Fibroblast of lung (primary cell): ENCODE results near the gene MROH7. TPM values are rescaled to one million over a fixed set of nuclear protein-coding genes. Genes with fewer than 3 reads are reported as not detected.

Experiments used
- DNase-seq, 2 donors: peaks; one replicate each; pipeline versions ENCODE4 v3.0.0 to v3.0.0-alpha.2; 2010; ENCODE audit warnings: low read depth in 2 of 2
- H2AFZ ChIP-seq: 2 replicates; pipeline ENCODE4 v1.5.1; 2012; ENCODE audit warnings: low read length, control low read depth, inconsistent platforms
- H3K27ac ChIP-seq: 2 replicates; pipeline ENCODE4 v1.5.1; 2011; ENCODE audit warnings: low read length, control low read depth; ENCODE audit not compliant: insufficient read depth
- H3K27me3 ChIP-seq: 2 replicates; pipeline ENCODE4 v1.5.1; 2011; ENCODE audit warnings: mild to moderate bottlenecking, low read length; ENCODE audit not compliant: control insufficient read depth, insufficient read depth
- H3K36me3 ChIP-seq: 2 replicates; pipeline ENCODE4 v1.5.1; 2011; ENCODE audit warnings: low read length; ENCODE audit not compliant: control insufficient read depth, insufficient read depth
- H3K4me1 ChIP-seq: 2 replicates; pipeline ENCODE4 v1.5.1; 2011; ENCODE audit warnings: low read length; ENCODE audit not compliant: control insufficient read depth, insufficient read depth; ENCODE audit errors: extremely low read depth
- H3K4me2 ChIP-seq: 2 replicates; pipeline ENCODE4 v1.5.1; 2011; ENCODE audit warnings: low read length, control low read depth; ENCODE audit not compliant: insufficient read depth; ENCODE audit errors: extremely low read depth
- H3K4me3 ChIP-seq, 4 experiments: fragments of 200-600 bp in 1 of 4; sonication (generic) in 1 of 4; replicated peaks in 1 of 4; 2 replicates each; pipeline ENCODE4 v1.5.1; 2011 to 2016; ENCODE audit warnings: low read length in 4 of 4, low read depth in 3 of 4, mild to moderate bottlenecking in 3 of 4, control low read depth in 2 of 4, inconsistent platforms in 1 of 4, mixed read lengths in 1 of 4; ENCODE audit not compliant: insufficient read depth in 1 of 4; ENCODE audit errors: control extremely low read depth in 1 of 4
- H3K79me2 ChIP-seq: 2 replicates; pipeline ENCODE4 v1.5.1; 2012; ENCODE audit warnings: mild to moderate bottlenecking, low read length, inconsistent platforms; ENCODE audit not compliant: control insufficient read depth, insufficient read depth
- H3K9ac ChIP-seq: 2 replicates; pipeline ENCODE4 v1.5.1; 2011; ENCODE audit warnings: mild to moderate bottlenecking, low read length, control low read depth; ENCODE audit not compliant: insufficient read depth
- H3K9me3 ChIP-seq: 2 replicates; pipeline ENCODE4 v1.5.1; 2012; ENCODE audit warnings: low read depth, low read length; ENCODE audit not compliant: control insufficient read depth, insufficient read depth
- H4K20me1 ChIP-seq: 2 replicates; pipeline ENCODE4 v1.5.1; 2011; ENCODE audit warnings: low read length; ENCODE audit not compliant: control insufficient read depth, insufficient read depth; ENCODE audit errors: extremely low read depth
- CTCF ChIP-seq, 2 donors: IDR thresholded peaks in 1 of 2; conservative IDR thresholded peaks in 1 of 2; 1 replicate in 1 of 2; 2 replicates in 1 of 2; pipeline ENCODE4 v1.5.1; 2011 to 2012; ENCODE audit warnings: low read length in 2 of 2, control low read depth in 1 of 2, inconsistent platforms in 1 of 2, low read depth in 1 of 2, mild to moderate bottlenecking in 1 of 2
- EZH2 ChIP-seq: IDR thresholded peaks from 2 replicates; pipeline ENCODE4 v1.5.1; 2012; ENCODE audit warnings: low read length, control low read depth, mild to moderate bottlenecking; ENCODE audit errors: missing control alignments
- polyA plus RNA-seq, 2 donors: library from polyadenylated mRNA; depleted of rRNA in 1 of 2; stranded (reverse) in 1 of 2; unstranded in 1 of 2; fragments of >200 nt; gene quantifications; 2 replicates each; pipeline ENCODE4 v1.2.1, GENCODE V29; 2011 to 2012; ENCODE audit warnings: missing spikeins in 1 of 2
- total RNA-seq: library from RNA; depleted of rRNA; stranded (reverse); fragments of >200 nt; gene quantifications from 2 replicates; pipeline ENCODE4 v1.2.1, GENCODE V29; 2014

The MROH7 gene
- total and polyA plus RNA-seq, 2 donors (not counting 1 experiment from before 2014, with no cell fraction given): 0.01 to 0.33 TPM

DNA sequence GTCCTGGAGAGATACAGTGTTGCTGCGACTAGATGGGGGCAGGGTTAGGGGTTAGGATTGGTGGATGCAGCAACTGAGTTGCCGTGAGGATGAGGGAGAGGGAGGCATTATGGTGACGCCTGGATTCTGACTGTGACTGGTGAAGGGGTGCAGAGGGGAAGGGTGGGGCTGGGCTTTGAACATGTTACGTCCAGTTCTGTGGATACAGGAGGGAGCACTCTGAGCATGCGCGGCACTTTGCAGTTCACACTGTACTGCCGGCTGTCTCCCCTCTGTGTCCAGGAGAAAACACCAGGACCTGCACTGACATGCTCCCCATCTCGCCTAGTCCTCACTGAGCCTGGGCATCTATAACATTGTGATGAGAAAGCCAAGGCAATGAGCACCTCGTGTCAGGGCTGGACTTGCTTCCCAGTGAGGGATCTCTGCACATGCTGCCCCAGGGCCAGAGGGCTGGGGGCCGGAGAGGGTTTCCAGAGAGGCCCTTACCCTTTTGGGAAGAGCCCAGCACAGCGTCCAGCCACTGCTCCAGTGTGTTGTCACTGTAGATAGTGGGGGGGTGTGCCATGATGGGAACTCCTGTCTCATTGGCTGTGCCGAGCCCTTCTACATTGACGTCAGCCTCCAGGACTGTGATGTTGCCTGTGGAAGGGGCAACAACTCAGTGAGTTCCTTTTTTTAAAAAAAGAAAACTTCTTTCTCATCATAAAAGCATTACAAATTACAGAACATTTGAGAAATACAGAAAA lies 25.9 kb upstream of the MROH7 start:
- H3K9me3 ChIP-seq: no peaks in the 10 kb centered on the region
- H2AFZ ChIP-seq: no peak overlapping the region
- H4K20me1 ChIP-seq: no peaks in the 10 kb centered on the region
- TF ChIP-seq CTCF (conservative IDR thresholded peaks at IDR 0.05 in 1 of 2, IDR thresholded peaks at IDR 0.05 in 1 of 2; ENCODE audit: low read depth in 1 of 2, low read length in 2 of 2) (no peak), EZH2 (no peak)
- peaks cover 3% of the 10 kb centered on the region for H3K27me3 ChIP-seq
- H3K9ac ChIP-seq: no peak overlapping the region
- H3K79me2 ChIP-seq: no peaks in the 10 kb centered on the region
- H3K4me1 ChIP-seq: no peaks in the 10 kb centered on the region
- H3K36me3 ChIP-seq: no peaks in the 10 kb centered on the region
- no peak overlapping the region for H3K4me3 ChIP-seq
- H3K27ac ChIP-seq: no peak overlapping the region
- DNase-seq: no peak
- H3K4me2 ChIP-seq: no peak overlapping the region

DNA sequence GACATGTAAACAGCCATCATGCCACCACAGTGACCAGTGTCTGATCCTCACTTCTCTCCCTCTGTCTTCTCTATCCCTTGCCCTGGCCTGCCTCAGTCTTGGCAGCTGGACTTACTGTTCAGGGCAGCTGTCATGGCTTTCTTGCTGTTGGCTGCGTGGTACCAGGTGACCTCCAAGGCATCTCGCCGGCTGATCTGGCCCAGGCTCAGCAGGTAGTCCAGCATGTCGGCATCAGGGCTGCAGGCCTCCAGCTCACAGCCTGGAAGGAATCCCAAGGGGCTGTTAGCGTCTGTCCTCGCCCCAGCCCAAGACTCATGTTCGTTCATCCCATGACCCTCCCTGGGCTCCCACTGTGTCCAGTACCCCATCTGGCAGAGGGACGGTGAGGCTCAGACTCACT lies 21.8 kb upstream of the MROH7 start:
- H3K36me3 ChIP-seq: no peaks in the 10 kb centered on the region
- H4K20me1 ChIP-seq: no peaks in the 10 kb centered on the region
- no peak for TF ChIP-seq EZH2
- no peak for TF ChIP-seq CTCF (conservative IDR thresholded peaks at IDR 0.05 in 1 of 2, IDR thresholded peaks at IDR 0.05 in 1 of 2; ENCODE audit: low read depth in 1 of 2, low read length in 2 of 2)
- H3K4me3 ChIP-seq: no peak overlapping the region
- H3K4me2 ChIP-seq: no peak overlapping the region
- H3K27me3 ChIP-seq: peaks cover 5% of the 10 kb centered on the region
- H3K9me3 ChIP-seq: no peaks in the 10 kb centered on the region
- no peak overlapping the region for H2AFZ ChIP-seq
- no peak overlapping the region for H3K27ac ChIP-seq
- no peak overlapping the region for H3K9ac ChIP-seq
- DNase-seq: no peak
- H3K4me1 ChIP-seq: no peaks in the 10 kb centered on the region
- H3K79me2 ChIP-seq: no peaks in the 10 kb centered on the region

DNA sequence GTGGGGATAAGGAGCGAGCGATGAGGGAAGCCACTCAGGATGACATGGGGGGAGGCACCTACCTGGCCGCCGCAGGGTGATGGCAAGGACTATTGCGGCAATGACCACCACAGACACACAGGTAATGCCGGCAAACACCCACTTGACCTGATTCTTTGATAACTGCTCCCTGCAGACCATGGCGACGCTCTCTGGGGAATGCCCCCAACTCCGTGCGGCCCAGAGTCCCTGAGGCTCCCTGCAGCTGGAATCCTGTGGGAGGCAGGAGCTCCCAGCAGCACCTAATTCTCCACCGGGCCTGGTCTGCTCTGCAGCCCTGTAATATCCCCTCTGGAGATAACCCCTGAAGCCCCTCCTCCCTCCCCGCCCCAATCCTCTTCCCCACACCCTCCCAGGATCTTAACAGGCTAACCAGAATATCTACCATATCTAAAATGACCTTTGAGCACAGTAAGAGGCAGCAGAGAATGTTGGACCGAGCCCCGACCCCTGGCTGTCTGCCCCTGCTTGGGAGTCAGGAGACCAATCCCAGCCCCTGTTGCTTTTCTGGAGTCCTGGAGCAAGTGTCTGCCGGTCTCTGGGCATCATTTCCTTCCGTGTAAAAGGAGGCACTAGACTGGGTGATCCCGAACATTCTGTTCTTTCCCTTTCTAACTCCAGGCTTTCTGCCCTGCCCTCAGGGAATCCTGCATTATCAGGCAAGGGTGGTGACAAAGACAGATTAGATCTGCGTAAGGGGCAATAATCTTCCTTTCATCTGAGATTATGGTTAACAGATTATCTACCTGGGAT lies 18.2 kb upstream of the MROH7 start, which contains the start of gene FAM151A:
Gene FAM151A (minus strand): TSS at position 310 of the 792 bp plus-strand sequence. CDS start 130 bp downstream, at position 180.
- Histone ChIP-seq H3K79me2 (no peaks in the 10 kb centered on the region), H3K9ac (no peak within 1 kb of the TSS), H2AFZ (no peak within 1 kb of the TSS), H3K4me3 (no peak within 1 kb of the TSS), H3K27me3 (peaks cover 2% of the 10 kb centered on the region), H3K36me3 (no peaks in the 10 kb centered on the region), H3K4me1 (no peaks in the 10 kb centered on the region), H3K9me3 (no peaks in the 10 kb centered on the region), H4K20me1 (no peaks in the 10 kb centered on the region), H3K4me2 (no peak within 1 kb of the TSS), H3K27ac (no peak within 1 kb of the TSS)
- no peak for DNase-seq
- TF ChIP-seq CTCF (conservative IDR thresholded peaks at IDR 0.05 in 1 of 2, IDR thresholded peaks at IDR 0.05 in 1 of 2; ENCODE audit: low read depth in 1 of 2, low read length in 2 of 2): no peak
